ENCODE results near the gene ADCK1.

Gene ADCK1

DNA sequence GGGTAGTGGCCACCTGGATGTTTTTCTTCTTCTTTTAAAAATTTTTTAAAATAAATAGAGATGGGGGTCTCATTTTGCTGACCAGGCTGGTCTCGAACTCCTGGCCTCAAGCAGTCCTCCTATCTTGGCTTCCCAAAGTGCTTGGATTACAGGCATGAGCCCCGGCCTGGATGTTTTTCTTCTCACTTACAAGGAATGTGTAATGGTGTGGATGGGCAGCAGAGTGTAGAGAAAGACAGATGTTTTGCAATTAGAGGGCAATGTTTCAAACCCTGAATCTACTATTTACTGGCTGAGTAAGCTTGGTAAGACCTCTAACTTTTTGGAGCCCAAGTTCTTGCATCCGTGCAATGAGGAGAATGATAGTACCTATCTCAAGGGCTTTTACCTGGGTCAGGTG is 48.1 kb downstream of the ADCK1 start:
- H3K4me1 ChIP-seq (ENCODE audit: insufficient read depth, low read length): no peaks in the 10 kb centered on the region
- no peak overlapping the region for H3K9ac ChIP-seq (ENCODE audit: low read depth, low read length)
- H3K27ac ChIP-seq (ENCODE audit: low read length): no peak overlapping the region
- no peaks in the 10 kb centered on the region for H3K36me3 ChIP-seq (ENCODE audit: insufficient read depth, low read depth, low read length)
- no peaks in the 10 kb centered on the region for H3K9me3 ChIP-seq (ENCODE audit: insufficient read depth, low read depth, low read length)
- no peaks in the 10 kb centered on the region for H3K27me3 ChIP-seq (ENCODE audit: insufficient read depth, low read length)
- H3K4me3 ChIP-seq (ENCODE audit: low read length): no peak overlapping the region

DNA sequence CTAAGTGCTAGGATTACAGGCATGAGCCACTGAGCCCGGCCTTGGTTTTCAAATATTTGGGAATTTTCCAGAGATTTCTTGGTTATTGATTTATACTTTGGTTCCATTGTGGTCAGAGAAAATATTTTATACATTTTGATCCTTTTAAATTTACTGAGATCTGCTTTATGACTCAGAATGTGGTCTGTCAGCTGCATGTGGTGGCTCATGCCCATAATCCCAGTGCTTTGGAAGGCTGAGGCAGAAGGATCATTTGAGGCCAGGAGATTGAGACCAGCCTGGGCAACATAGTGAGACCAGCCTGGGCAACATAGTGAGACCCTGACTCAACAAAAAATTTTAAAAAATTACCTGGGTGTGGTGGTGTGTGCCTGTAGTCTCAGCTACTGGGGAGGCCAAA is 49.8 kb downstream of the ADCK1 start:
- Histone ChIP-seq H3K36me3 (ENCODE audit: insufficient read depth, low read depth, low read length) (no peaks in the 10 kb centered on the region), H3K9me3 (ENCODE audit: insufficient read depth, low read depth, low read length) (no peaks in the 10 kb centered on the region)

DNA sequence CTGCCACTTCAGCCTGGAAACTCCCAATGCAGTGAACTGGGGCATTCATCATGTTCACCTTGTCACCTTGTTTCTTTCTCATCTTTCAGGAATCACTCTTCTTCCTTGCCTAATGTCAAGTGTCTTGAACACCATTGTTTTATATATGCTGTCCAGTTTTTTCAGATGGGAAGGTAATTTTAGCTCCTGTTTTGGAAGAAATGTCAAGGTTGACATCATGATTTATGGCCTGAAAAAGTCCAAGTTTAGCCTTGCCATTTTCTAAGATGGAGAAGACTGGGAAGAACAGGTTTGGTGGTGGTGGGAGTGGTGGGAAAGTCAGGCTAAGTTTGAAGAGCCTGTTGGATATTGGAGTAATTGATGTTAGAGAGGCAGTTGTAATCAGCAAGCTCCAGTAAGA is 54.0 kb downstream of the ADCK1 start:
- Histone ChIP-seq H3K4me1 (ENCODE audit: insufficient read depth, low read length) (no peaks in the 10 kb centered on the region), H3K4me3 (ENCODE audit: low read length) (no peak overlapping the region), H3K9me3 (ENCODE audit: insufficient read depth, low read depth, low read length) (no peaks in the 10 kb centered on the region), H3K36me3 (ENCODE audit: insufficient read depth, low read depth, low read length) (no peaks in the 10 kb centered on the region), H3K27me3 (ENCODE audit: insufficient read depth, low read length) (no peaks in the 10 kb centered on the region), H3K9ac (ENCODE audit: low read depth, low read length) (no peak overlapping the region), H3K27ac (ENCODE audit: low read length) (no peak overlapping the region)

More for the DNA sequence above, 49.8 kb downstream of the ADCK1 start:
- Histone ChIP-seq H3K4me1 (ENCODE audit: insufficient read depth, low read length) (no peaks in the 10 kb centered on the region), H3K27me3 (ENCODE audit: insufficient read depth, low read length) (no peaks in the 10 kb centered on the region), H3K4me3 (ENCODE audit: low read length) (no peak overlapping the region), H3K9ac (ENCODE audit: low read depth, low read length) (no peak overlapping the region), H3K27ac (ENCODE audit: low read length) (no peak overlapping the region)

DNA sequence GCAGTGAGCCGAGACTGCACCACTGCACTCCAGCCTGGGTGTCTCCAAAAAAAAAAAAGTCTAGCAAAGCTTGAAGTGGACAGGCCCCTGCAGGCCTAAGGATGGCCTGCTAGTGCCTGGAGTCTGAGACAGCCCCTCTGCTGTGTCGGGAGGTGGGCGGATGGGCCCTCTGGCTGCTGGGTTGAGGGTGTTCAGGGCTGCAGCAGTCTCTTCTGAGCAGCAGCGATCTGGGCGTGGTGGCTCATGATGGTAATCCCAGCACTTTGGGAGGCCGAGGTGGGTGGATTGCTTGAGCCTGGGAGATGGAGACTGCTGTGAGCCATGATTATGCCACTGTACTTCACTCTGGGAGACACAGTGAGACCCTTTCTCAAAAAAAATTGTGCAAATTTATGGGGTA is 57.0 kb downstream of the ADCK1 start:
- no peak overlapping the region for H3K27ac ChIP-seq (ENCODE audit: low read length)
- no peak overlapping the region; the same call in 1 of the 2 replicates for H3K9ac ChIP-seq (ENCODE audit: low read depth, low read length)
- H3K4me1 ChIP-seq (ENCODE audit: insufficient read depth, low read length): no peaks in the 10 kb centered on the region
- no peaks in the 10 kb centered on the region for H3K9me3 ChIP-seq (ENCODE audit: insufficient read depth, low read depth, low read length)
- H3K4me3 ChIP-seq (ENCODE audit: low read length): no peak overlapping the region
- no peaks in the 10 kb centered on the region for H3K27me3 ChIP-seq (ENCODE audit: insufficient read depth, low read length)
- no peaks in the 10 kb centered on the region for H3K36me3 ChIP-seq (ENCODE audit: insufficient read depth, low read depth, low read length)

DNA sequence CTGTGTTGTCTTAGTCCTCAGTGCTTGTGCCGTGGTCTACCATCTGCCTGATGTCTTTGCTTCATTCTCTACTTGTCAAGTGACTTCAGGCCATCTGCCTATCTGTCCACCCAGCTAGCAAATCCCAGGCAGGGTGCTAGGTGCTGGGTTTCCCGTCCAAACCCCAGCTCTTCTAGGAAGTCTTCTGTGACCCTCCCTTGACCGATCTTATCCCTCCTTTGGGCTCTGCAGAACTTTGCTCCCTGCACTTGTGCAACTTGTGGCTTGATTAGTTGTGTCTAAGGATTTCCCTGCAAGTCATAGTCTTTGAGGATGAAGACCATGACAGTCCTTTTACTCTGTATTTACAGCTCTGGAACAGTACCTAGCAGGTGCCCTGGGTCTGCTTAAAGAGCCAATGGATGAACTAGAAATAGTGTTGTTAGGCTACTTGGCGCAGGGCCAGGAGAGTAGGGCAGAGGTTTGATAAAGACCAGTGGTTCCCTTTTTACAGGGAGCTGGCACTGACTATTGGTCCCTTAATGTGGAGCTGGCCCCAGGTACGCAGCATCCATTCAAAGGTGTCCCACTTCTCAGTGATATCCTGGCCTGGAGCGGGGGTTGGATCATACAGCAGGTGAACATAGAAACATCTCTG is 60.1 kb downstream of the ADCK1 start:
- Histone ChIP-seq H3K4me1 (ENCODE audit: insufficient read depth, low read length) (no peaks in the 10 kb centered on the region), H3K36me3 (ENCODE audit: insufficient read depth, low read depth, low read length) (no peaks in the 10 kb centered on the region), H3K9me3 (ENCODE audit: insufficient read depth, low read depth, low read length) (no peaks in the 10 kb centered on the region), H3K9ac (ENCODE audit: low read depth, low read length) (no peak overlapping the region), H3K27ac (ENCODE audit: low read length) (no peak overlapping the region), H3K4me3 (ENCODE audit: low read length) (no peak overlapping the region), H3K27me3 (ENCODE audit: insufficient read depth, low read length) (no peaks in the 10 kb centered on the region)

DNA sequence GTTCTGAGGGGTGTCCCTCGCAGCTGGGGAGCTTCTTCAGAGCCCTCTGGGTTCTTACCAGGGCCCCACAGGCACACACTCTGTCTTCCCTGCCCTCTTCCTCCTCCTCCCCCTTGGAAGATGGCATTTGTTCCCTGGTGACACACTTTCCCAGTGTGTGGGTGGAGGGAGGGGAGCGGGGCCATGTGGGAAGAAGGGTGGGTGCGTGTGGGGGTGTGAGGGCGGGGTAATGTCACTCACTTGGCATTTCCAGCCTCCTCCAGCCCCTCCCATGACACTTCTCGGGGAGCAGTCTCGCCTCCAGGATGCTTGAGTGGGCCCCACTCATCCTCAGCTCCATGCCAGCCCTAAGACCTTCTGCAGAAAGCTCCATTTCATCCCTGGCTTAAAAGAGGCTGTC is 61.3 kb downstream of the ADCK1 start:
- Histone ChIP-seq H3K9me3 (ENCODE audit: insufficient read depth, low read depth, low read length) (no peaks in the 10 kb centered on the region), H3K9ac (ENCODE audit: low read depth, low read length) (no peak overlapping the region), H3K27ac (ENCODE audit: low read length) (no peak overlapping the region), H3K36me3 (ENCODE audit: insufficient read depth, low read depth, low read length) (no peaks in the 10 kb centered on the region), H3K27me3 (ENCODE audit: insufficient read depth, low read length) (no peaks in the 10 kb centered on the region), H3K4me1 (ENCODE audit: insufficient read depth, low read length) (no peaks in the 10 kb centered on the region), H3K4me3 (ENCODE audit: low read length) (no peak overlapping the region)

DNA sequence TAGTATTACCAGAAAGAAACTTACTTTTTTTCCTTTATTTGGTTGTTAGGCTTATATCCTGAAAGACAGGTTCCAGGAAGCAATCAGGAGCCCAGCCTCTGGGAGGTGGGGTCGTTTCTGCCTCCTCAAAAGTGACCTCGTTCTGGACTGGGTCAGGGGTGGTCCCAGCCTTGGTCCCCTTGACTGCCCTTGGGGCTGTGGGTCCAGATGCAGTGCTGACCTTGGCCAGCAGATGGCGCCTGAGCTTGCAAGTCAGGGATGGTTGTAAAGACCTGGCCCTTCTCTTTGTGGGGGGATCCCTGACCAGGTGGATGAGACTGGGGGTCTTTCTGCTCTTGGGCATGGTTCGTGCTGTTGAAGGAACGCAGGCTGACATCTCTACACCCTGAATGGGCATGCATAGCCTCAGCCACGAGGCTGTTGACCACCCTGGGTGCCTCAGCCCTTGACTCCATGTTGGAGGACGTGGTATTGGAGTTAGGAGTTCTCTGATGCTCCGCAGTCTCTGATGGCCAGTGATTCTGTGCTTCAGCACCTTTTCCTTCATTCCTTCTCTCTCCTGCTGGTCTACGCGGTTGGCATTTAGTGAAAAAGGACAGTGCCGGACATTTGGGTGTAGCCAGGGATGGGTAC is 62.4 kb downstream of the ADCK1 start:
- H3K27ac ChIP-seq (ENCODE audit: low read length): no peak overlapping the region
- no peaks in the 10 kb centered on the region for H3K9me3 ChIP-seq (ENCODE audit: insufficient read depth, low read depth, low read length)
- H3K4me3 ChIP-seq (ENCODE audit: low read length): no peak overlapping the region
- no peaks in the 10 kb centered on the region for H3K36me3 ChIP-seq (ENCODE audit: insufficient read depth, low read depth, low read length)
- no peak overlapping the region for H3K9ac ChIP-seq (ENCODE audit: low read depth, low read length)
- H3K27me3 ChIP-seq (ENCODE audit: insufficient read depth, low read length): no peaks in the 10 kb centered on the region
- H3K4me1 ChIP-seq (ENCODE audit: insufficient read depth, low read length): no peaks in the 10 kb centered on the region

DNA sequence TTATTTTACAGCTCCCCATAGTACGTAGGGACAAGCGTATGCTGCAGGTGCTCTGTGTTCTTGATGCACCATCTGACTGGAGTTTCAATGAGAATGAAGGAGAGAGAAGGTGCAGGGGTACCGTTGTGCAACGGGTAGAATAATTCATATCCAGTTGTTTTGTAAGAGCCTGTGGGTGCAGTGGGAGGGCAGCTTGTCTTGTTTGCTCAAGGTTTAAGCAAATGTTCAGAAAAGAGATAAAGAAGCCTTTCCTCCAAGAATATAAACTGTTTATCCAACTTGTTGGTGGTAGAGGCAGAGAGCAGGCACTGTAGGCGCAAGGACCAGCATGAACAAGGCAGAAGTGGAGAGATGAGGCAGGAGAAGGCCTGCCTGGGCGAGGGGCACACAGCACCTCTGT is 64.2 kb downstream of the ADCK1 start:
- no peak overlapping the region for H3K27ac ChIP-seq (ENCODE audit: low read length)

DNA sequence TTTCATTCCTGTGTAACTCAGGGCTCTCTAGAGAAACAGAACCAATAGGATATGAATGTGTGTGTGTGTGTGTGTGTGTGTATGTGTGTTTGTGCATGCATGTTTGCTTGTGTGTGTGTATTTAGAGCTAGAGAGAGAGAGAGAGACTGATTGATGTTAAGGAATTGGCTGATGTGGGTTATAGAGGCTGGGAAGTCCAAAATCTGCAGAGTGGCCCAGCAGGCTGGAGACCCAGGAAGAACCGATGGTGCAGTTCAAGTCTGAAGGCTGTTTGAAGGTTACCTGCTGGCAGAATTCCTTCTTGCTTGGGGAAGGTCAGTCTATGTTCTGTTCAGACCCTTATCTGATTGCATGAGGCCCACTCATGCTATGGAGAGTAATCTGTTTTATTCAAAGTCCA is 64.7 kb downstream of the ADCK1 start:
- no peak overlapping the region for H3K27ac ChIP-seq (ENCODE audit: low read length)
- H3K4me3 ChIP-seq (ENCODE audit: low read length): no peak overlapping the region
- H3K27me3 ChIP-seq (ENCODE audit: insufficient read depth, low read length): no peaks in the 10 kb centered on the region
- no peaks in the 10 kb centered on the region for H3K36me3 ChIP-seq (ENCODE audit: insufficient read depth, low read depth, low read length)
- no peaks in the 10 kb centered on the region for H3K9me3 ChIP-seq (ENCODE audit: insufficient read depth, low read depth, low read length)
- H3K9ac ChIP-seq (ENCODE audit: low read depth, low read length): no peak overlapping the region
- H3K4me1 ChIP-seq (ENCODE audit: insufficient read depth, low read length): no peaks in the 10 kb centered on the region

More for the DNA sequence above, 64.2 kb downstream of the ADCK1 start:
- H3K9me3 ChIP-seq (ENCODE audit: insufficient read depth, low read depth, low read length): no peaks in the 10 kb centered on the region
- H3K4me3 ChIP-seq (ENCODE audit: low read length): no peak overlapping the region
- no peaks in the 10 kb centered on the region for H3K36me3 ChIP-seq (ENCODE audit: insufficient read depth, low read depth, low read length)
- no peak overlapping the region for H3K9ac ChIP-seq (ENCODE audit: low read depth, low read length)
- H3K27me3 ChIP-seq (ENCODE audit: insufficient read depth, low read length): no peaks in the 10 kb centered on the region
- H3K4me1 ChIP-seq (ENCODE audit: insufficient read depth, low read length): no peaks in the 10 kb centered on the region

DNA sequence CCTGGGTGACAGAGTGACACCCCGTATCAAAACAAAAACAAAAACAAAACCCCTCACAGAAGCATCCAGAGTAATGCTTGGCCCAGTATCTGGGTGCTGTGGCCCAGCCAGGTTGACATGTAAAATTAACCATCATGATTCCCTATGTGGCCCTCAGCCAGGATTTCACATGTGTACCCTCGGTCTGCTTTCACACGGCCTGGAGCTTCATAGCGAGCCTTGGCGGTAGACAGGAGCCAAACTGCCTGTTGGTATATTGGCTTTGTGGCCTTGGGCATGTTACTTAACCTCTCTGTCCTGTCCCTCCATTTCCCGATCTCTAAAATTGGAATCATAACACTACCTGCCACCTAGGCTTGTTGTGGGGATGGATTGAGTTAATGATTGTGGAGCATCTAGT is 65.5 kb downstream of the ADCK1 start:
- H3K4me1 ChIP-seq (ENCODE audit: insufficient read depth, low read length): no peaks in the 10 kb centered on the region
- no peak overlapping the region for H3K9ac ChIP-seq (ENCODE audit: low read depth, low read length)
- H3K27ac ChIP-seq (ENCODE audit: low read length): no peak overlapping the region
- no peak overlapping the region for H3K4me3 ChIP-seq (ENCODE audit: low read length)
- H3K36me3 ChIP-seq (ENCODE audit: insufficient read depth, low read depth, low read length): no peaks in the 10 kb centered on the region
- H3K27me3 ChIP-seq (ENCODE audit: insufficient read depth, low read length): no peaks in the 10 kb centered on the region
- no peaks in the 10 kb centered on the region for H3K9me3 ChIP-seq (ENCODE audit: insufficient read depth, low read depth, low read length)

DNA sequence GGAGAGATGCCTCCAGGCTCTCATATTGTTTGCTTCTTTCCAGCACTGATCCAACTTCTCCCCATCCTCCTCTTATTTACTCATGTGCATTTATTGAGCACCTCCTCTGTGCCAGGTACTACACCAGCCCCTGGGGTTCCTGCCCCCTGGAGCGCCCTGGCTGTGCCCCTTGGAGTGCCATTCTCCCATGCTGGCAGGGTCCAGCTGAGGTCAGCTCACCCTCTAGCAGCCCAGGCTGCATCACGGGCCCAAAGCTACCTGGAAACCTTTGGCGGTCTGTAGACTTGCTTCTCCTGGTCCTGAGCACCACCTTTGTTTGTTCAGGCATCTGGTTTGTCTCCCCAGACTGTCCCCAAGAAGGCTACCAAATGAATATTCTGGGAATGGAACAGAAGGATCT is 67.0 kb downstream of the ADCK1 start:
- Histone ChIP-seq H3K36me3 (ENCODE audit: insufficient read depth, low read depth, low read length) (no peaks in the 10 kb centered on the region), H3K4me1 (ENCODE audit: insufficient read depth, low read length) (no peaks in the 10 kb centered on the region), H3K4me3 (ENCODE audit: low read length) (no peak overlapping the region), H3K9ac (ENCODE audit: low read depth, low read length) (no peak overlapping the region), H3K27ac (ENCODE audit: low read length) (no peak overlapping the region), H3K9me3 (ENCODE audit: insufficient read depth, low read depth, low read length) (no peaks in the 10 kb centered on the region), H3K27me3 (ENCODE audit: insufficient read depth, low read length) (no peaks in the 10 kb centered on the region)

DNA sequence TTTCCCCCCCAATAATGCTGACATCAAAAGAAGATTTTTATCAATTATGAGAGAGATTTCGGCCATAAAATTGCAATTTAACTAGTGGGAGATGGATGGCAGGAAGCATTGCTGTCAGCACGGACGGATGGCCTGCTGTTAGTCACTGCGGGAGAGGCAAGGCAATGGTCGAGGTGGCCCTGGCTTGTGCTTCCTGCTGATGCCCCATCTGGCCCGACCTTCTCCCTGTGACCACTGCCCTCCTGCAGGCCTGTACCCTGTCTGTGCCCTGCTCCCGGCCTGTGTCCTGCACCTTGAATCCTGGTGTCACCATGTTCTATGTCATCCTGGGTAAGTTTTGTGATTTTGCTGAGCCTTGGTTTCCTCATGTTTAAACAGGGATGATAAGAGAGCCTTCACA is 67.6 kb downstream of the ADCK1 start:
- Histone ChIP-seq H3K27me3 (ENCODE audit: insufficient read depth, low read length) (no peaks in the 10 kb centered on the region), H3K9ac (ENCODE audit: low read depth, low read length) (no peak overlapping the region), H3K4me1 (ENCODE audit: insufficient read depth, low read length) (no peaks in the 10 kb centered on the region), H3K4me3 (ENCODE audit: low read length) (no peak overlapping the region), H3K9me3 (ENCODE audit: insufficient read depth, low read depth, low read length) (no peaks in the 10 kb centered on the region), H3K36me3 (ENCODE audit: insufficient read depth, low read depth, low read length) (no peaks in the 10 kb centered on the region), H3K27ac (ENCODE audit: low read length) (no peak overlapping the region)

Measured in iPS-20b (cell line).